Mesodermal cell (in vitro differentiated cells): Measurements from ENCODE around the gene LRRK1.
A peak's percentile ranks its signal among the peaks of the same experiment; 100 is the strongest.

Experiments used
- H3K27ac ChIP-seq: 2 replicates; pipeline ENCODE4 v1.7.0; 2013; ENCODE audit warnings: mild to moderate bottlenecking, low read depth, low read length, moderate library complexity; ENCODE audit not compliant: severe bottlenecking
- H3K36me3 ChIP-seq: 2 replicates; pipeline ENCODE4 v1.7.1; 2013; ENCODE audit warnings: mild to moderate bottlenecking, low read length, moderate library complexity; ENCODE audit not compliant: control insufficient read depth, insufficient read depth
- H3K4me1 ChIP-seq: one replicate; pipeline ENCODE4 v1.7.1; 2013; ENCODE audit warnings: mild to moderate bottlenecking, low read length; ENCODE audit not compliant: insufficient read depth, control insufficient read depth, poor library complexity, severe bottlenecking
- H3K4me3 ChIP-seq: 2 replicates; pipeline ENCODE4 v1.7.0; 2013; ENCODE audit warnings: low read length, control low read depth, mild to moderate bottlenecking; ENCODE audit not compliant: insufficient read depth, poor library complexity, severe bottlenecking; ENCODE audit errors: extremely low read depth
- H3K9me3 ChIP-seq: 2 replicates; pipeline ENCODE4 v1.7.1; 2013; ENCODE audit warnings: mild to moderate bottlenecking, low read length, moderate library complexity; ENCODE audit not compliant: control insufficient read depth
- WGBS, 2 experiments: methylation state at CpG; one replicate each; pipeline ENCODE4 v1.1.5; 2013; ENCODE audit warnings: missing lambda C conversion rate in 2 of 2; ENCODE audit not compliant: insufficient coverage in 2 of 2; 5-methylcytosine and 5-hydroxymethylcytosine counted together

Gene LRRK1

GRCh38 chr15:100999369-100999768, 80.2 kb downstream of the LRRK1 start:
- H3K36me3 ChIP-seq, result no peaks in the 10 kb centered on the region
- no peak overlapping the region for H3K27ac ChIP-seq
- H3K9me3 ChIP-seq, result peaks cover 5% of the 10 kb centered on the region
- H3K4me1 ChIP-seq, result no peaks in the 10 kb centered on the region
- H3K4me3 ChIP-seq, result no peak overlapping the region
- 80% methylated on average over 1 of the region's 3 CpGs; no CpG with 5 or more reads in 1 of the 2 experiments for WGBS, 2 experiments

- Histone ChIP-seq H3K4me3 (no peak overlapping the region), H3K27ac (no peak overlapping the region), H3K36me3 (no peaks in the 10 kb centered on the region), H3K9me3 (peaks cover 14% of the 10 kb centered on the region), H3K4me1 (no peaks in the 10 kb centered on the region)
- WGBS, 2 experiments, result 60 to 63% methylated on average over 5 of the region's 5 CpGs
These were observed 81.1 kb downstream of the LRRK1 start for GRCh38 chr15:101000271-101000681.

GRCh38 chr15:101001056-101001455, 81.9 kb downstream of the LRRK1 start:
- H3K27ac ChIP-seq, result no peak overlapping the region
- H3K4me3 ChIP-seq, result no peak overlapping the region
- 95 to 97% methylated on average over 6 of the region's 6 CpGs for WGBS, 2 experiments
- H3K4me1 ChIP-seq, result no peaks in the 10 kb centered on the region
- peaks cover 20% of the 10 kb centered on the region for H3K9me3 ChIP-seq
- no peaks in the 10 kb centered on the region for H3K36me3 ChIP-seq

GRCh38 chr15:101001796-101002195, 82.6 kb downstream of the LRRK1 start:
- Histone ChIP-seq H3K27ac (no peak overlapping the region), H3K9me3 (peaks cover 20% of the 10 kb centered on the region), H3K4me3 (no peak overlapping the region), H3K4me1 (no peaks in the 10 kb centered on the region), H3K36me3 (no peaks in the 10 kb centered on the region)
- WGBS, 2 experiments, result 91 to 94% methylated on average over 5 of the region's 5 CpGs

GRCh38 chr15:101003081-101003480, 83.9 kb downstream of the LRRK1 start:
- Histone ChIP-seq H3K27ac (no peak overlapping the region), H3K4me1 (no peaks in the 10 kb centered on the region), H3K9me3 (peaks cover 20% of the 10 kb centered on the region), H3K36me3 (no peaks in the 10 kb centered on the region), H3K4me3 (no peak overlapping the region)
- 70 to 80% methylated on average over 1 of the region's 1 CpG for WGBS, 2 experiments

GRCh38 chr15:101003706-101004105, 84.5 kb downstream of the LRRK1 start:
- Histone ChIP-seq H3K9me3 (peaks cover 20% of the 10 kb centered on the region), H3K4me3 (no peak overlapping the region), H3K36me3 (no peaks in the 10 kb centered on the region), H3K27ac (no peak overlapping the region), H3K4me1 (no peaks in the 10 kb centered on the region)
- 83 to 94% methylated on average over 2 to 4 of the region's 4 CpGs for WGBS, 2 experiments

- Histone ChIP-seq H3K4me3 (no peak overlapping the region), H3K4me1 (no peaks in the 10 kb centered on the region), H3K27ac (no peak overlapping the region), H3K9me3 (peaks cover 20% of the 10 kb centered on the region), H3K36me3 (no peaks in the 10 kb centered on the region)
- 82 to 93% methylated on average over 4 of the region's 4 CpGs for WGBS, 2 experiments
These were observed 85.3 kb downstream of the LRRK1 start for GRCh38 chr15:101004500-101004899.

- 92 to 96% methylated on average over 4 to 5 of the region's 10 CpGs for WGBS, 2 experiments
These were observed 86.0 kb downstream of the LRRK1 start for GRCh38 chr15:101004986-101005747.

GRCh38 chr15:101006931-101007691, 88.0 kb downstream of the LRRK1 start:
- peaks cover 20% of the 10 kb centered on the region for H3K9me3 ChIP-seq
- H3K27ac ChIP-seq, result no peak overlapping the region
- no peak overlapping the region for H3K4me3 ChIP-seq
- WGBS, 2 experiments, result 25 to 26% methylated on average over 22 to 24 of the region's 27 CpGs
- no peaks in the 10 kb centered on the region for H3K36me3 ChIP-seq
- H3K4me1 ChIP-seq, result peaks cover 3% of the 10 kb centered on the region

More at GRCh38 chr15:101004986-101005747, 86.0 kb downstream of the LRRK1 start:
- H3K9me3 ChIP-seq, result peaks cover 20% of the 10 kb centered on the region
- no peak overlapping the region for H3K27ac ChIP-seq
- no peak overlapping the region for H3K4me3 ChIP-seq
- no peaks in the 10 kb centered on the region for H3K36me3 ChIP-seq
- no peaks in the 10 kb centered on the region for H3K4me1 ChIP-seq

GRCh38 chr15:101008158-101009139, 89.3 kb downstream of the LRRK1 start:
- H3K36me3 ChIP-seq, result no peaks in the 10 kb centered on the region
- WGBS, 2 experiments, result 30 to 53% methylated on average over 32 to 47 of the region's 48 CpGs
- H3K4me3 ChIP-seq, result peak overlapping the region; percentile 25
- peaks cover 3% of the 10 kb centered on the region for H3K4me1 ChIP-seq
- no peak overlapping the region for H3K27ac ChIP-seq
- peaks cover 20% of the 10 kb centered on the region for H3K9me3 ChIP-seq
